ENCODE measurements around the gene SSBP4. TPM values are rescaled to one million over a fixed set of nuclear protein-coding genes. Genes with fewer than 3 reads are reported as not detected.

SSBP4 gene
- total RNA-seq, 1 experiment from 2014 or later, result 25.7 TPM

GRCh38 chr19:18468517-18468916 lies 49.3 kb downstream of the SSBP4 start:
- in situ Hi-C loops (cut with HindIII; ENCODE audit: low pct_unique_long_range_greater_than_20kb, low sequenced_read_pairs), result no loop called here
- DNase-seq (ENCODE audit: low read depth, low spot score), result no peak

- DNase-seq (ENCODE audit: low read depth, low spot score), result peak; percentile 63
- in situ Hi-C loops (cut with HindIII; ENCODE audit: low pct_unique_long_range_greater_than_20kb, low sequenced_read_pairs), result no loop called here
These were observed 50.1 kb downstream of the SSBP4 start for GRCh38 chr19:18469069-18469846.

GRCh38 chr19:18470787-18471186 lies 51.6 kb downstream of the SSBP4 start:
- no peak for DNase-seq (ENCODE audit: low read depth, low spot score)
- in situ Hi-C loops (cut with HindIII; ENCODE audit: low pct_unique_long_range_greater_than_20kb, low sequenced_read_pairs), result no loop called here

GRCh38 chr19:18473003-18473705 lies 54.0 kb downstream of the SSBP4 start:
- DNase-seq (ENCODE audit: low read depth, low spot score), result no peak
- in situ Hi-C loops (cut with HindIII; ENCODE audit: low pct_unique_long_range_greater_than_20kb, low sequenced_read_pairs), result no loop called here

- in situ Hi-C loops (cut with HindIII; ENCODE audit: low pct_unique_long_range_greater_than_20kb, low sequenced_read_pairs), result no loop called here
- no peak for DNase-seq (ENCODE audit: low read depth, low spot score)
These were observed 54.5 kb downstream of the SSBP4 start for GRCh38 chr19:18473706-18474087.

GRCh38 chr19:18474366-18474887 lies 55.2 kb downstream of the SSBP4 start:
- in situ Hi-C loops (cut with HindIII; ENCODE audit: low pct_unique_long_range_greater_than_20kb, low sequenced_read_pairs), result no loop called here
- no peak for DNase-seq (ENCODE audit: low read depth, low spot score)

- no peak for DNase-seq (ENCODE audit: low read depth, low spot score)
- in situ Hi-C loops (cut with HindIII; ENCODE audit: low pct_unique_long_range_greater_than_20kb, low sequenced_read_pairs), result no loop called here
These were observed 55.8 kb downstream of the SSBP4 start for GRCh38 chr19:18475004-18475453.

- DNase-seq (ENCODE audit: low read depth, low spot score), result no peak
- in situ Hi-C loops (cut with HindIII; ENCODE audit: low pct_unique_long_range_greater_than_20kb, low sequenced_read_pairs), result no loop called here
These were observed 56.6 kb downstream of the SSBP4 start for GRCh38 chr19:18475762-18476331.

- in situ Hi-C loops (cut with HindIII; ENCODE audit: low pct_unique_long_range_greater_than_20kb, low sequenced_read_pairs), result no loop called here
- no peak for DNase-seq (ENCODE audit: low read depth, low spot score)
These were observed 57.4 kb downstream of the SSBP4 start for GRCh38 chr19:18476507-18477041.

- no peak for DNase-seq (ENCODE audit: low read depth, low spot score)
- in situ Hi-C loops (cut with HindIII; ENCODE audit: low pct_unique_long_range_greater_than_20kb, low sequenced_read_pairs), result no loop called here
These were observed 58.0 kb downstream of the SSBP4 start for GRCh38 chr19:18477042-18477779.

GRCh38 chr19:18477974-18478373 lies 58.8 kb downstream of the SSBP4 start:
- no peak for DNase-seq (ENCODE audit: low read depth, low spot score)
- in situ Hi-C loops (cut with HindIII; ENCODE audit: low pct_unique_long_range_greater_than_20kb, low sequenced_read_pairs), result no loop called here

- peak; percentile 67 for DNase-seq (ENCODE audit: low read depth, low spot score)
- in situ Hi-C loops (cut with HindIII; ENCODE audit: low pct_unique_long_range_greater_than_20kb, low sequenced_read_pairs), result no loop called here
These were observed 59.5 kb downstream of the SSBP4 start for GRCh38 chr19:18478545-18479311.

GRCh38 chr19:18480006-18480691 lies 61.0 kb downstream of the SSBP4 start:
- in situ Hi-C loops (cut with HindIII; ENCODE audit: low pct_unique_long_range_greater_than_20kb, low sequenced_read_pairs), result no loop called here
- no peak for DNase-seq (ENCODE audit: low read depth, low spot score)

GRCh38 chr19:18481505-18482222 lies 62.5 kb downstream of the SSBP4 start:
- in situ Hi-C loops (cut with HindIII; ENCODE audit: low pct_unique_long_range_greater_than_20kb, low sequenced_read_pairs), result no loop called here
- no peak for DNase-seq (ENCODE audit: low read depth, low spot score)

- DNase-seq (ENCODE audit: low read depth, low spot score), result no peak
- in situ Hi-C loops (cut with HindIII; ENCODE audit: low pct_unique_long_range_greater_than_20kb, low sequenced_read_pairs), result no loop called here
These were observed 64.1 kb downstream of the SSBP4 start for GRCh38 chr19:18483119-18483890.
